Pancreas (tissue), 10 donors: Measurements from ENCODE around the gene MRPS35. TPM values are rescaled to one million over a fixed set of nuclear protein-coding genes. Genes with fewer than 3 reads are reported as not detected.

Source experiments
- ATAC-seq, 4 donors: fragments of 200-7000 bp; cut with Tn5 transposase; one replicate each; pipeline versions ENCODE4 v1.8.0 to v1.9.1; 2020; ENCODE audit warnings: mild to moderate bottlenecking in 4 of 4, moderate library complexity in 4 of 4
- DNase-seq, 6 donors: peaks; one replicate each; pipeline ENCODE4 v3.0.0-alpha.2; 2020
- FAIRE-seq: peaks from 2 replicates; lab custom pipeline; 2012; peaks lifted over from hg19 to GRCh38; lab: Jason Lieb, UNC
- H3K27ac ChIP-seq, 4 donors: fragments of 200-600 bp; sonication (generic); 1 replicate in 3 of 4; 2 replicates in 1 of 4; pipeline versions ENCODE4 v1.5.0 to v1.8.0; 2020
- H3K27me3 ChIP-seq, 4 donors: fragments of 200-600 bp; one replicate each; pipeline ENCODE4 v1.8.0; 2021
- H3K36me3 ChIP-seq, 3 donors: fragments of 200-600 bp; sonication (generic) in 1 of 3; one replicate each; pipeline versions ENCODE4 v1.5.0 to v1.8.0; 2020 to 2021
- H3K4me1 ChIP-seq, 3 donors: fragments of 200-600 bp; one replicate each; pipeline ENCODE4 v1.8.0; 2021
- H3K4me3 ChIP-seq, 4 donors: fragments of 200-600 bp; sonication (generic) in 2 of 4; one replicate each; pipeline versions ENCODE4 v1.5.0 to v1.8.0; 2020 to 2021
- H3K9me3 ChIP-seq, 4 donors: fragments of 200-600 bp; one replicate each; pipeline ENCODE4 v1.8.0; 2021
- CTCF ChIP-seq, 4 donors: fragments of 200-600 bp; sonication (generic) in 3 of 4; IDR thresholded peaks; one replicate each; pipeline versions ENCODE4 v1.5.0 to v1.8.0; 2021; ENCODE audit warnings: antibody characterized with exemption in 4 of 4
- WGBS, 2 donors: extraction: QIAGEN DNeasy Blood & Tissue Kit; methylation state at CpG; one replicate each; pipeline ENCODE4 v1.1.7; 2013; 5-methylcytosine and 5-hydroxymethylcytosine counted together
- intact Hi-C, 3 donors: fragments of 100-400 bp; cut with DNase I; formaldehyde crosslinking; loops; one replicate each; pipeline versions ENCODE4 v1.11.1 to v1.14.2; 2022
- polyA plus RNA-seq, 2 donors: library from polyadenylated mRNA; stranded (reverse); fragments of 200-250 nt; gene quantifications; one replicate each; pipeline ENCODE4 v1.2.3, GENCODE V29; 2013
- total RNA-seq, 6 donors: library from RNA; stranded (reverse); fragmentation: NEBNext Ultra II Directional in 4 of 6; extraction: Animal tissue kit (Norgen Biotek cat#: 25700) in 4 of 6; gene quantifications; one replicate each; pipeline versions ENCODE4 v1.2.1 to v1.2.4, GENCODE V29; 2021 to 2023
- donor health status: healthy with polysubstance abuse.
- donor health status: DM: no; HTN: no; CAD: no; lungs with moderate emphysema.
- donor health status: DM: no; HTN: no; CAD: no.
- donor health status: control.
- donor health status: control.
- donor health status: Bipolar disorder and iron deficiency.
- donor health status: DM: yes; HTN: yes; CAD: no.
- donor health status: DM: no; HTN: no; CAD: no.
- donor health status: DM: no; HTN: no; CAD: no.
- donor health status: DM: yes; HTN: yes; CAD: no.

Gene MRPS35
- total and polyA plus RNA-seq, 8 donors = 8.2 to 21.4 (median 14.9) TPM

GRCh38 chr12:27785882-27786570 lies 75.4 kb downstream of the MRPS35 start:
- intact Hi-C loops = no loop called here
- 84 to 88% methylated on average over 3 of the region's 3 CpGs for WGBS, 2 donors
- no peak for FAIRE-seq

DNA sequence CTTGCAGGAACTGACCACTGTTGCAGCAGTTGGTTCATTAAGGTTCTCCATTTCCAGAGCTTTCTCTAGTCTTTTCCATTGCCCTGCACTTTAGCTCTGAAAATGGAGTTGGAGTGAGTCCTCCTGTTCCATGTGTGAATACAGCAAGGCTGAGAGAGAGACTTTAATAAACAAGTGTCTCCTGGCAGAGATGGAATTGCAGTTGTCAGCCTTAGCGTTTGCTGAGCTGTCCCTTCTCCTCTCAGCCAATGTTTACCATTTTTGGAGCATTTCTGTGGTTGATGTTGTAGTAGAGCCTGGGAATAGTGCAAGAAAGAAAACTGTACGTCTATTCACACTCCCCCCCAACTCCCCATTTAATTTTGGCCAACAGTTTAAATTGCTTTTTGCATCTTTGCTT lies 76.9 kb downstream of the MRPS35 start:
- Histone ChIP-seq H3K27me3 (no peaks in the 10 kb centered on the region), H3K4me1 (peaks cover 0 to 7% (median 2%) of the 10 kb centered on the region in 3 donors), H3K4me3 (no peak overlapping the region), H3K9me3 (no peaks in the 10 kb centered on the region), H3K36me3 (peaks cover 0 to 8% (median 6%) of the 10 kb centered on the region in 3 donors), H3K27ac (no peak overlapping the region)
- peak in 1 of 4 donors; percentile 34 for ATAC-seq
- no peak for TF ChIP-seq CTCF (IDR thresholded peaks at IDR 0.05)
- intact Hi-C loops = no loop called here
- no peak for FAIRE-seq
- DNase-seq = no peak
- 54 to 61% methylated on average over 2 of the region's 2 CpGs for WGBS, 2 donors

More at GRCh38 chr12:27785882-27786570, 75.4 kb downstream of the MRPS35 start:
- TF ChIP-seq CTCF (IDR thresholded peaks at IDR 0.05) = no peak
- no peak for DNase-seq
- H3K4me3 ChIP-seq = no peak overlapping the region
- no peaks in the 10 kb centered on the region for H3K9me3 ChIP-seq
- H3K27me3 ChIP-seq = no peaks in the 10 kb centered on the region
- H3K4me1 ChIP-seq = peaks cover 0 to 18% (median 16%) of the 10 kb centered on the region in 3 donors
- ATAC-seq = no peak
- H3K27ac ChIP-seq = no peak overlapping the region
- no peaks in the 10 kb centered on the region for H3K36me3 ChIP-seq

DNA sequence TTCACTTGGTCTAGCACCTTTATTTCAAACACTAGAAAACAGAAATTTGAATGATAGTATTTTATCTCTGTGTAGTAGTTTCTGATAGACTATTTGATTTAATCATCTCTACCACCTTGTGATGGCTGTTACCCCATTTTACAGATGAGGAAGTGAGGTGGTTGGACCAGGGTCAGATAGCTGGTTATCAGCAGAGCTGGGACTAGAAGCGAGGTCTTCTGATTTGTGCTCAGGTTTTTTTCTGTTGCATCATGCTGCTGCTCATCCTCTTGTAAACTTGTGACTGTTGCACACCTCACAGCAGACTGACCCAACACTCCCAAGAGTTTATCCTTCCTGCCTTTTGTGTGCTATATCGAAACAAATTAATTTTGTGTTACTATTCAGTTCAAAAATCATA lies 79.5 kb downstream of the MRPS35 start:
- FAIRE-seq (no peak), DNase-seq (no peak), ATAC-seq (no peak)
- Histone ChIP-seq H3K36me3 (peaks cover 0 to 8% (median 6%) of the 10 kb centered on the region in 3 donors), H3K4me3 (no peak overlapping the region), H3K9me3 (no peaks in the 10 kb centered on the region), H3K4me1 (no peaks in the 10 kb centered on the region), H3K27me3 (no peaks in the 10 kb centered on the region), H3K27ac (no peak overlapping the region)
- WGBS, 2 donors = 92 to 94% methylated on average over 2 of the region's 2 CpGs
- intact Hi-C loops = no loop called here
- no peak for TF ChIP-seq CTCF (IDR thresholded peaks at IDR 0.05)

- H3K27ac ChIP-seq = no peak overlapping the region
- no peak for FAIRE-seq
- intact Hi-C loops = no loop called here
Measured at GRCh38 chr12:27794818-27795584, 84.4 kb downstream of the MRPS35 start.

More at GRCh38 chr12:27794818-27795584, 84.4 kb downstream of the MRPS35 start:
- H3K4me3 ChIP-seq = no peak overlapping the region
- ATAC-seq (peak in 2 of 4 donors; percentile 51 to 65), DNase-seq (no peak)
- 82 to 85% methylated on average over 6 of the region's 6 CpGs for WGBS, 2 donors
- peaks cover 0 to 18% (median 6%) of the 10 kb centered on the region in 3 donors for H3K36me3 ChIP-seq
- no peaks in the 10 kb centered on the region for H3K4me1 ChIP-seq
- no peaks in the 10 kb centered on the region for H3K27me3 ChIP-seq
- no peak for TF ChIP-seq CTCF (IDR thresholded peaks at IDR 0.05)
- H3K9me3 ChIP-seq = no peaks in the 10 kb centered on the region
